BJ (cell line): ENCODE data around the gene IL1RAP. TPM values are rescaled to one million over a fixed set of nuclear protein-coding genes. Genes with fewer than 3 reads are reported as not detected.

ENCODE experiments used
- CTCF ChIA-PET: fragments of 350-600 bp; formaldehyde crosslinking; extraction: SDS; loops from one replicate; lab custom pipeline; 2021; ENCODE audit warnings: antibody characterized with exemption, inconsistent platforms; lab: Yijun Ruan, JAX
- POLR2A ChIA-PET: fragments of 300-600 bp; sonication (Branson Sonifier 250); formaldehyde crosslinking; extraction: SDS; loops from one replicate; lab custom pipeline; 2021; ENCODE audit warnings: antibody characterized with exemption; lab: Charles Lee
- DNase-seq: peaks from one replicate; pipeline ENCODE4 v3.0.0-alpha.2; 2011; ENCODE audit warnings: low read depth
- H3K27me3 ChIP-seq: 2 replicates; pipeline ENCODE4 v1.6.0; 2011; ENCODE audit warnings: low read length; ENCODE audit not compliant: control insufficient read depth, insufficient read depth
- H3K36me3 ChIP-seq: 2 replicates; pipeline ENCODE4 v1.5.1; 2011; ENCODE audit warnings: low read length; ENCODE audit not compliant: control insufficient read depth, insufficient read depth
- H3K4me3 ChIP-seq: 2 replicates; pipeline ENCODE4 v1.5.1; 2011; ENCODE audit warnings: low read depth, mild to moderate bottlenecking, control low read depth, low read length
- polyA plus RNA-seq: library from polyadenylated mRNA; depleted of rRNA; stranded (reverse); fragments of >200 nt; gene quantifications from 2 replicates; pipeline ENCODE4 v1.2.3, GENCODE V29; 2011; rRNA removed
- TF ChIP-seq, protein P1 (sequence below): IDR thresholded peaks from 2 replicates; pipeline ENCODE4 v1.5.1; 2011; ENCODE audit warnings: low read depth, mild to moderate bottlenecking, control low read depth, inconsistent platforms, low read length, moderate library complexity; ENCODE audit not compliant: insufficient read depth

IL1RAP gene
- polyA plus RNA-seq, 1 experiment: 8.6 TPM

DNA sequence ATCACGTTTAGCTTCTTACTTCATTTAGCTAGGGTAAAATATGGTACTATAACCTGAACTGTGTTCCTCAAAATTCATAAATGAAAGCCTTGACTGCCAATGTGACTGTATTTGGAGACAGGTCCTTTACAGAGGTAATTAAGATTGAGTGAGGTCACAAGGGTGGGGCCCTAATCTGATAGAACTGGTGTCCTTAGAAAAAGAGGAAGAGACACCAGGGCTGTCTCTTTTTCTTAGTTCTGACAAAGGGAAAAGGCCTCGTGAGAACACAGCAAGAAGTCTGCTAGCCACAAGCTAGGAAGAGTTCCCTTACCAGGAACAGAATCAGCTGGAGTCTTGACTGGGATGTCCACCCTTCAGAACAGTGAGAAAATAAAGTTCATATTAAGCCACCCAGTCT, 185.9 kb downstream of the IL1RAP start:
- ChIA-PET CTCF (interaction anchor here (1.1 to 4.4 kb wide), 5 partner anchors 11 to 738 kb away, joined by 3 to 20 read pairs (median 5); partner anchors contain the start of gene IL1RAP), POLR2A (no interaction called here)
- H3K4me3 ChIP-seq: no peak overlapping the region
- H3K27me3 ChIP-seq: no peaks in the 10 kb centered on the region; the same call in 1 of the 2 replicates
- DNase-seq: no peak
- H3K36me3 ChIP-seq: no peaks in the 10 kb centered on the region
- TF ChIP-seq, protein P1, sequence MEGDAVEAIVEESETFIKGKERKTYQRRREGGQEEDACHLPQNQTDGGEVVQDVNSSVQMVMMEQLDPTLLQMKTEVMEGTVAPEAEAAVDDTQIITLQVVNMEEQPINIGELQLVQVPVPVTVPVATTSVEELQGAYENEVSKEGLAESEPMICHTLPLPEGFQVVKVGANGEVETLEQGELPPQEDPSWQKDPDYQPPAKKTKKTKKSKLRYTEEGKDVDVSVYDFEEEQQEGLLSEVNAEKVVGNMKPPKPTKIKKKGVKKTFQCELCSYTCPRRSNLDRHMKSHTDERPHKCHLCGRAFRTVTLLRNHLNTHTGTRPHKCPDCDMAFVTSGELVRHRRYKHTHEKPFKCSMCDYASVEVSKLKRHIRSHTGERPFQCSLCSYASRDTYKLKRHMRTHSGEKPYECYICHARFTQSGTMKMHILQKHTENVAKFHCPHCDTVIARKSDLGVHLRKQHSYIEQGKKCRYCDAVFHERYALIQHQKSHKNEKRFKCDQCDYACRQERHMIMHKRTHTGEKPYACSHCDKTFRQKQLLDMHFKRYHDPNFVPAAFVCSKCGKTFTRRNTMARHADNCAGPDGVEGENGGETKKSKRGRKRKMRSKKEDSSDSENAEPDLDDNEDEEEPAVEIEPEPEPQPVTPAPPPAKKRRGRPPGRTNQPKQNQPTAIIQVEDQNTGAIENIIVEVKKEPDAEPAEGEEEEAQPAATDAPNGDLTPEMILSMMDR: no peak

- no peak overlapping the region for H3K4me3 ChIP-seq
- no peaks in the 10 kb centered on the region; the same call in 1 of the 2 replicates for H3K27me3 ChIP-seq
- no peaks in the 10 kb centered on the region for H3K36me3 ChIP-seq
- DNase-seq: no peak
- TF ChIP-seq, protein P1: peak; percentile 56
- ChIA-PET POLR2A (no interaction called here), CTCF (interaction anchor here (0.6 to 1.5 kb wide), 6 partner anchors 9 to 1743 kb away, joined by 3 to 5 read pairs (median 3); partner anchors contain the start of gene IL1RAP)
Measured at GRCh38 chr3:190701096-190701532, 187.2 kb downstream of the IL1RAP start.

GRCh38 chr3:190706582-190706981, 192.7 kb downstream of the IL1RAP start:
- TF ChIP-seq, protein P1: no peak
- DNase-seq: no peak
- Histone ChIP-seq H3K4me3 (no peak overlapping the region), H3K27me3 (no peaks in the 10 kb centered on the region), H3K36me3 (no peaks in the 10 kb centered on the region)
- POLR2A ChIA-PET: no interaction called here
- CTCF ChIA-PET: no interaction called here

Other genes starting within 250 kb of the IL1RAP start
- gene CLDN1, start 191.6 kb upstream of the IL1RAP start, polyA plus RNA-seq: 1.3 and 1.7 TPM in 2 replicates
- gene CLDN16, start 125.9 kb upstream of the IL1RAP start, polyA plus RNA-seq: not detected in 2 replicates
- gene TMEM207, start 64.2 kb upstream of the IL1RAP start, polyA plus RNA-seq: not detected in 2 replicates